H1 (cell line): ENCODE results near the gene RTKN. TPM values are rescaled to one million over a fixed set of nuclear protein-coding genes. Genes with fewer than 3 reads are reported as not detected.

Source experiments
- CHD1 ChIP-seq: IDR thresholded peaks from 2 replicates; pipeline ENCODE4 v1.6.1; 2012; ENCODE audit warnings: low read depth, low read length, improper control_type of control experiment
- JUND ChIP-seq: IDR thresholded peaks from 2 replicates; pipeline ENCODE4 v1.6.1; 2011; ENCODE audit warnings: mild to moderate bottlenecking, improper control_type of control experiment, low read length
- KDM5A ChIP-seq: fragments of 200-600 bp; IDR thresholded peaks from 2 replicates; pipeline ENCODE4 v1.7.1; 2012; ENCODE audit warnings: mild to moderate bottlenecking, low read length, inconsistent platforms, mixed read lengths
- POU5F1 ChIP-seq: IDR thresholded peaks from 2 replicates; pipeline ENCODE4 v1.6.1; 2011; ENCODE audit warnings: low read depth, mild to moderate bottlenecking, low read length, moderate library complexity
- SIN3A ChIP-seq, 2 experiments: IDR thresholded peaks in 1 of 2; conservative IDR thresholded peaks in 1 of 2; 2 replicates each; pipeline ENCODE4 v1.6.1; 2011 to 2012; ENCODE audit warnings: low read length in 2 of 2, improper control_type of control experiment in 1 of 2, low read depth in 1 of 2, mild to moderate bottlenecking in 1 of 2
- TAF7 ChIP-seq: optimal IDR thresholded peaks from 2 replicates; pipeline ENCODE3; 2011; ENCODE audit warnings: low read depth, mild to moderate bottlenecking, inconsistent platforms, low read length, moderate library complexity, borderline replicate concordance
- TEAD4 ChIP-seq: IDR thresholded peaks from 2 replicates; pipeline ENCODE4 v1.6.1; 2012; ENCODE audit warnings: low read depth, low read length, inconsistent platforms, mixed read lengths
- polyA plus RNA-seq, 7 experiments: library from polyadenylated mRNA; depleted of rRNA in 3 of 7; stranded (reverse) in 5 of 7; unstranded in 2 of 7; fragments of >200 nt in 5 of 7; fragments of 200-250 nt in 2 of 7; gene quantifications; 1 replicate in 5 of 7; 2 replicates in 1 of 7; 4 replicates in 1 of 7; pipeline versions ENCODE4 v1.2.1 to v1.2.3, GENCODE V29; 2011 to 2013; ENCODE audit warnings: missing spikeins in 2 of 7, mixed read lengths in 2 of 7
- total RNA-seq: library from RNA; stranded (reverse); fragmentation: NEBNext Ultra II Directional; extraction: Animal tissue kit (Norgen Biotek cat#: 25700); gene quantifications from 2 replicates; pipeline ENCODE4 v1.2.1, GENCODE V29; 2021
- TF ChIP-seq, protein P1 (sequence below): fragments of 300-600 bp; sonication (generic); IDR thresholded peaks from 2 replicates; pipeline ENCODE4 v1.7.1; 2012; ENCODE audit warnings: low read length, moderate library complexity, mild to moderate bottlenecking, inconsistent platforms; ENCODE audit not compliant: insufficient replicate concordance

Gene RTKN
- total and polyA plus RNA-seq, 2 of the 8 experiments (the other 6 are each of a cell fraction or from before 2014, with no cell fraction given), result 40.2 to 54.1 TPM

DNA sequence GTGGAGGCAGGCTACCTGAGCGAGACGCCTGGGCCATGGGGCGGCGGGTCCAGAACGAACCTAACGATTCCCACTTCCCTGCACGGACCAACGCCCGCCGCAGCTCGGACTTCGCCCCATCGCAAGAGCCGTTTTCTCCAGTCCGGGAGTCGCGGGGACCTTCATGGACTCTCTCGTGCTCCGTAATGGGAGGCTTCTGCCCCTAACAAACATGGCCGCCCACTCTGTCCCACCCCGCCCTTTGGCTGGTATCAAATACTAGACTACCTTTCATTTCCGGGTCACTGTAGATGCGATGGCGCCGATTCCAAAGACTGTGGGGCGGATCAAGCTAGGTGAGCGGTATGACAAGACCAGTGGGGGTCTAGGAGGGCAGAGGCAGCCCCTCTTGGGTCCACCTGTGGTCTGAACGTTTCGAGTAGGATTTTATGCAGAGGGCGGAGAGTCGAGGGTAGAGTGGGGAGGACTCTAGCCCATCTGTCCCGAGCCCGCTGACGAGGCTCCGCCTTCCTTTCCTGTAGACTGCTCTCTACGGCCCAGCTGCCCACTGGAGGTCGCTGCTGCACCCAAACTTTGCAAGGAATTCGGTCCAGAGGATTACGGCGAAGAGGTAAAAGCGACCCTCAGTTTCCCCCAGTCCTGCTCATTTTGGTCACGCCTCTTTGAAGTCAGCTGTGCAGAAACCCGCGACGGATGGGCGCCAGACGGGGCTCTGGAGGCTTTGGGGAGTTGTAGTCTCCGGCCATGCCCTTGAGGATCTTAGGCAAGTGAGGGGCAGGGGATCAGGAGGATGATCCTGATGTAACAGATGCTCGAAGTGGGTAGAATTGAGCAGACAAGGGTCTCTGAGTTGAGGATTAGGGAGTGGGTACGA is 41.3 kb upstream of the RTKN start, which contains the start of the genes CCDC142 and TTC31 (continued):
- TF ChIP-seq, protein P1, sequence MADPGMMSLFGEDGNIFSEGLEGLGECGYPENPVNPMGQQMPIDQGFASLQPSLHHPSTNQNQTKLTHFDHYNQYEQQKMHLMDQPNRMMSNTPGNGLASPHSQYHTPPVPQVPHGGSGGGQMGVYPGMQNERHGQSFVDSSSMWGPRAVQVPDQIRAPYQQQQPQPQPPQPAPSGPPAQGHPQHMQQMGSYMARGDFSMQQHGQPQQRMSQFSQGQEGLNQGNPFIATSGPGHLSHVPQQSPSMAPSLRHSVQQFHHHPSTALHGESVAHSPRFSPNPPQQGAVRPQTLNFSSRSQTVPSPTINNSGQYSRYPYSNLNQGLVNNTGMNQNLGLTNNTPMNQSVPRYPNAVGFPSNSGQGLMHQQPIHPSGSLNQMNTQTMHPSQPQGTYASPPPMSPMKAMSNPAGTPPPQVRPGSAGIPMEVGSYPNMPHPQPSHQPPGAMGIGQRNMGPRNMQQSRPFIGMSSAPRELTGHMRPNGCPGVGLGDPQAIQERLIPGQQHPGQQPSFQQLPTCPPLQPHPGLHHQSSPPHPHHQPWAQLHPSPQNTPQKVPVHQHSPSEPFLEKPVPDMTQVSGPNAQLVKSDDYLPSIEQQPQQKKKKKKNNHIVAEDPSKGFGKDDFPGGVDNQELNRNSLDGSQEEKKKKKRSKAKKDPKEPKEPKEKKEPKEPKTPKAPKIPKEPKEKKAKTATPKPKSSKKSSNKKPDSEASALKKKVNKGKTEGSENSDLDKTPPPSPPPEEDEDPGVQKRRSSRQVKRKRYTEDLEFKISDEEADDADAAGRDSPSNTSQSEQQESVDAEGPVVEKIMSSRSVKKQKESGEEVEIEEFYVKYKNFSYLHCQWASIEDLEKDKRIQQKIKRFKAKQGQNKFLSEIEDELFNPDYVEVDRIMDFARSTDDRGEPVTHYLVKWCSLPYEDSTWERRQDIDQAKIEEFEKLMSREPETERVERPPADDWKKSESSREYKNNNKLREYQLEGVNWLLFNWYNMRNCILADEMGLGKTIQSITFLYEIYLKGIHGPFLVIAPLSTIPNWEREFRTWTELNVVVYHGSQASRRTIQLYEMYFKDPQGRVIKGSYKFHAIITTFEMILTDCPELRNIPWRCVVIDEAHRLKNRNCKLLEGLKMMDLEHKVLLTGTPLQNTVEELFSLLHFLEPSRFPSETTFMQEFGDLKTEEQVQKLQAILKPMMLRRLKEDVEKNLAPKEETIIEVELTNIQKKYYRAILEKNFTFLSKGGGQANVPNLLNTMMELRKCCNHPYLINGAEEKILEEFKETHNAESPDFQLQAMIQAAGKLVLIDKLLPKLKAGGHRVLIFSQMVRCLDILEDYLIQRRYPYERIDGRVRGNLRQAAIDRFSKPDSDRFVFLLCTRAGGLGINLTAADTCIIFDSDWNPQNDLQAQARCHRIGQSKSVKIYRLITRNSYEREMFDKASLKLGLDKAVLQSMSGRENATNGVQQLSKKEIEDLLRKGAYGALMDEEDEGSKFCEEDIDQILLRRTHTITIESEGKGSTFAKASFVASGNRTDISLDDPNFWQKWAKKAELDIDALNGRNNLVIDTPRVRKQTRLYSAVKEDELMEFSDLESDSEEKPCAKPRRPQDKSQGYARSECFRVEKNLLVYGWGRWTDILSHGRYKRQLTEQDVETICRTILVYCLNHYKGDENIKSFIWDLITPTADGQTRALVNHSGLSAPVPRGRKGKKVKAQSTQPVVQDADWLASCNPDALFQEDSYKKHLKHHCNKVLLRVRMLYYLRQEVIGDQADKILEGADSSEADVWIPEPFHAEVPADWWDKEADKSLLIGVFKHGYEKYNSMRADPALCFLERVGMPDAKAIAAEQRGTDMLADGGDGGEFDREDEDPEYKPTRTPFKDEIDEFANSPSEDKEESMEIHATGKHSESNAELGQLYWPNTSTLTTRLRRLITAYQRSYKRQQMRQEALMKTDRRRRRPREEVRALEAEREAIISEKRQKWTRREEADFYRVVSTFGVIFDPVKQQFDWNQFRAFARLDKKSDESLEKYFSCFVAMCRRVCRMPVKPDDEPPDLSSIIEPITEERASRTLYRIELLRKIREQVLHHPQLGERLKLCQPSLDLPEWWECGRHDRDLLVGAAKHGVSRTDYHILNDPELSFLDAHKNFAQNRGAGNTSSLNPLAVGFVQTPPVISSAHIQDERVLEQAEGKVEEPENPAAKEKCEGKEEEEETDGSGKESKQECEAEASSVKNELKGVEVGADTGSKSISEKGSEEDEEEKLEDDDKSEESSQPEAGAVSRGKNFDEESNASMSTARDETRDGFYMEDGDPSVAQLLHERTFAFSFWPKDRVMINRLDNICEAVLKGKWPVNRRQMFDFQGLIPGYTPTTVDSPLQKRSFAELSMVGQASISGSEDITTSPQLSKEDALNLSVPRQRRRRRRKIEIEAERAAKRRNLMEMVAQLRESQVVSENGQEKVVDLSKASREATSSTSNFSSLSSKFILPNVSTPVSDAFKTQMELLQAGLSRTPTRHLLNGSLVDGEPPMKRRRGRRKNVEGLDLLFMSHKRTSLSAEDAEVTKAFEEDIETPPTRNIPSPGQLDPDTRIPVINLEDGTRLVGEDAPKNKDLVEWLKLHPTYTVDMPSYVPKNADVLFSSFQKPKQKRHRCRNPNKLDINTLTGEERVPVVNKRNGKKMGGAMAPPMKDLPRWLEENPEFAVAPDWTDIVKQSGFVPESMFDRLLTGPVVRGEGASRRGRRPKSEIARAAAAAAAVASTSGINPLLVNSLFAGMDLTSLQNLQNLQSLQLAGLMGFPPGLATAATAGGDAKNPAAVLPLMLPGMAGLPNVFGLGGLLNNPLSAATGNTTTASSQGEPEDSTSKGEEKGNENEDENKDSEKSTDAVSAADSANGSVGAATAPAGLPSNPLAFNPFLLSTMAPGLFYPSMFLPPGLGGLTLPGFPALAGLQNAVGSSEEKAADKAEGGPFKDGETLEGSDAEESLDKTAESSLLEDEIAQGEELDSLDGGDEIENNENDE, result no peak
- TF ChIP-seq JUND (no peak), POU5F1 (no peak), TEAD4 (peak; percentile 85), KDM5A (peak; percentile 94), TAF7 (peak; percentile 75), SIN3A (conservative IDR thresholded peaks at IDR 0.05 in 1 of 2, IDR thresholded peaks at IDR 0.05 in 1 of 2; ENCODE audit: low read depth in 1 of 2, low read length in 2 of 2) (peak; percentile 20 to 60; a peak in 1 of 4 replicates), CHD1 (no peak)
